ENCODE data around the gene LPP.

The LPP gene

DNA sequence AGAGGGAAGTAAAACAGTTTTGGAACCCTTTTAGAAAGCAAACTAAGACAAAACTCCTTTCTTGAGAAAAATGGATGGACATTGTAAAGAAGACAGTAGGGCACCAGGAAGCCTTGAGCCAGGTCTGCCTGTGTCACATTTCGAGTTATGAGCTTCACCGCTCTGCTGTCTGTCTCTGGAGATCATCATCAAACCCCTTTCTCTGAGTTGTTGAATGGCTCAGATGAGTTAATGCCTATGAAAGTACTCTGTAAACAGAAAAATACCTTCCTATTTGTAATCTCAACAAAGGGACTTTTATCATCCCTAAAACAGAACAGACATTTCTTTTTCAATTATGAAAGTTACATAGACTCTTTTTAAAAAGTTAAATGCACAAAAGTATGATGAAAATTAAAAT lies 145.8 kb downstream of the LPP start:
- Histone ChIP-seq H2AFZ (ENCODE audit: low read length) (no peak overlapping the region), H3K79me2 (ENCODE audit: low read length) (no peaks in the 10 kb centered on the region), H3K4me2 (ENCODE audit: low read depth, low read length) (no peak overlapping the region), H3K4me1 (ENCODE audit: low read length) (no peaks in the 10 kb centered on the region), H3K9ac (ENCODE audit: low read length) (no peak overlapping the region), H4K20me1 (ENCODE audit: insufficient read depth, low read length) (no peaks in the 10 kb centered on the region), H3K9me2 (replicated peaks; ENCODE audit: insufficient read depth, low read length) (no peaks in the 10 kb centered on the region), H3K9me3 (replicated peaks; ENCODE audit: insufficient read depth, low read length) (no peaks in the 10 kb centered on the region), H3K36me3 (replicated peaks; ENCODE audit: insufficient read depth, low read length) (no peaks in the 10 kb centered on the region), H3F3A (ENCODE audit: insufficient read depth, low read length) (no peaks in the 10 kb centered on the region), H3K27me3 (replicated peaks; ENCODE audit: insufficient read depth, low read length) (peaks cover 16% of the 10 kb centered on the region; the same call in 1 of the 2 replicates), H3K27ac (ENCODE audit: low read length) (no peak overlapping the region), H3K4me3 (ENCODE audit: low read length) (no peak overlapping the region)
- no peak for TF ChIP-seq EZH2 (optimal IDR thresholded peaks at IDR 0.05; ENCODE audit: low read depth, low read length)
- TF ChIP-seq, protein P1, sequence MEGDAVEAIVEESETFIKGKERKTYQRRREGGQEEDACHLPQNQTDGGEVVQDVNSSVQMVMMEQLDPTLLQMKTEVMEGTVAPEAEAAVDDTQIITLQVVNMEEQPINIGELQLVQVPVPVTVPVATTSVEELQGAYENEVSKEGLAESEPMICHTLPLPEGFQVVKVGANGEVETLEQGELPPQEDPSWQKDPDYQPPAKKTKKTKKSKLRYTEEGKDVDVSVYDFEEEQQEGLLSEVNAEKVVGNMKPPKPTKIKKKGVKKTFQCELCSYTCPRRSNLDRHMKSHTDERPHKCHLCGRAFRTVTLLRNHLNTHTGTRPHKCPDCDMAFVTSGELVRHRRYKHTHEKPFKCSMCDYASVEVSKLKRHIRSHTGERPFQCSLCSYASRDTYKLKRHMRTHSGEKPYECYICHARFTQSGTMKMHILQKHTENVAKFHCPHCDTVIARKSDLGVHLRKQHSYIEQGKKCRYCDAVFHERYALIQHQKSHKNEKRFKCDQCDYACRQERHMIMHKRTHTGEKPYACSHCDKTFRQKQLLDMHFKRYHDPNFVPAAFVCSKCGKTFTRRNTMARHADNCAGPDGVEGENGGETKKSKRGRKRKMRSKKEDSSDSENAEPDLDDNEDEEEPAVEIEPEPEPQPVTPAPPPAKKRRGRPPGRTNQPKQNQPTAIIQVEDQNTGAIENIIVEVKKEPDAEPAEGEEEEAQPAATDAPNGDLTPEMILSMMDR (IDR thresholded peaks at IDR 0.05; ENCODE audit: low read length), result no peak
- TF ChIP-seq EZH2phosphoT487 (IDR thresholded peaks at IDR 0.05; ENCODE audit: low read length), result no peak
- no peak for DNase-seq

DNA sequence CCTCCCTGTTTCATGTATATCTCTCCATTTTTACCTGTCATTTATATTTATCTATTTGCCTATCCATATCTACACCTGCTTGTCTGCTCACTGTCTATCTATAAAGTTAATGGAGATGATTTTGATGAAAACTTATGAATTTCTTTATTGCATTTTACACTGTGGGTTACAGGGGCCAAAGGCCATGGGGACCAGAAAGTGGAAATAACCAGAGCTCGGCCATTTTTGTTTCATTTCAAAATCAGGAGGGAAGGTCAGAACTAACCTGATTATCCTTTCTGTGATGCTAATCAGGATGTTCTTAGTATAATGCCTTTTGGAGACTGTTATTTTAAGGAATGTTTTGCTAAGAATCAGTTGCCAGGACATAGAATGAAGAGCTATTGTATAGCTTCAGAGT lies 147.2 kb downstream of the LPP start:
- Histone ChIP-seq H4K20me1 (ENCODE audit: insufficient read depth, low read length) (no peaks in the 10 kb centered on the region), H3F3A (ENCODE audit: insufficient read depth, low read length) (no peaks in the 10 kb centered on the region), H3K4me3 (ENCODE audit: low read length) (no peak overlapping the region), H3K9ac (ENCODE audit: low read length) (no peak overlapping the region), H3K27me3 (replicated peaks; ENCODE audit: insufficient read depth, low read length) (peaks cover 23% of the 10 kb centered on the region; the same call in 1 of the 2 replicates), H3K27ac (ENCODE audit: low read length) (no peak overlapping the region), H3K4me1 (ENCODE audit: low read length) (no peaks in the 10 kb centered on the region), H3K4me2 (ENCODE audit: low read depth, low read length) (no peak overlapping the region), H3K36me3 (replicated peaks; ENCODE audit: insufficient read depth, low read length) (no peaks in the 10 kb centered on the region), H3K9me2 (replicated peaks; ENCODE audit: insufficient read depth, low read length) (no peaks in the 10 kb centered on the region), H3K79me2 (ENCODE audit: low read length) (no peaks in the 10 kb centered on the region), H2AFZ (ENCODE audit: low read length) (no peak overlapping the region), H3K9me3 (replicated peaks; ENCODE audit: insufficient read depth, low read length) (no peaks in the 10 kb centered on the region)
- no peak for TF ChIP-seq EZH2phosphoT487 (IDR thresholded peaks at IDR 0.05; ENCODE audit: low read length)
- TF ChIP-seq, protein P1 (IDR thresholded peaks at IDR 0.05; ENCODE audit: low read length), result no peak
- no peak for TF ChIP-seq EZH2 (optimal IDR thresholded peaks at IDR 0.05; ENCODE audit: low read depth, low read length)
- DNase-seq, result no peak

DNA sequence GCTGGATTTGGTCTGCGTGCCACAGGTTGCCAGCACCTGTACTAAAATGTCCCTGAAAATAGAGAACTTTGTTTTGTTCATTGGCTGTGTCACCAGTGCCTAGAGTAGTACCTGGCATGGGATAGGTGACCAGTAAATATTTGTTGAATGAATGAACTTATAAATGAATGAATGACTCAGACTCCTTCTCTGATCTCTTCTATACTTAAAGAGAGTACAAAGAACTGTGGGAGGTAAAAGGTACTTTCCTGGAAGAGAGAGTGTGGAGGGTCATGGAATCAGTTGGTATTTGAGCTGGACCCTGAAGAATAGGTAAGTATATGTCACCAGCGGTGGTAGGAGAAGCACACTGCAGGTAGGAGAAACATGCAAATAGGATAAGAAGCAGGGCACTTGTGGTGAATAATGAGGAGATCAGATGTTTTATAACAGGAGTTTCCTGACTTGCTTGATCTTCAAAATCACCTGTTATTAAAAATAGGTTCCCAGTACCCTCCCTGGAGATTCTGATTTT lies 149.4 kb downstream of the LPP start:
- Histone ChIP-seq H3K4me2 (ENCODE audit: low read depth, low read length) (no peak overlapping the region), H3F3A (ENCODE audit: insufficient read depth, low read length) (no peaks in the 10 kb centered on the region), H3K27ac (ENCODE audit: low read length) (no peak overlapping the region), H3K36me3 (replicated peaks; ENCODE audit: insufficient read depth, low read length) (no peaks in the 10 kb centered on the region), H2AFZ (ENCODE audit: low read length) (no peak overlapping the region), H4K20me1 (ENCODE audit: insufficient read depth, low read length) (no peaks in the 10 kb centered on the region), H3K4me3 (ENCODE audit: low read length) (no peak overlapping the region), H3K79me2 (ENCODE audit: low read length) (no peaks in the 10 kb centered on the region), H3K9me2 (replicated peaks; ENCODE audit: insufficient read depth, low read length) (no peaks in the 10 kb centered on the region), H3K27me3 (replicated peaks; ENCODE audit: insufficient read depth, low read length) (peaks cover 40% of the 10 kb centered on the region), H3K4me1 (ENCODE audit: low read length) (no peaks in the 10 kb centered on the region), H3K9ac (ENCODE audit: low read length) (no peak overlapping the region), H3K9me3 (replicated peaks; ENCODE audit: insufficient read depth, low read length) (no peaks in the 10 kb centered on the region)
- TF ChIP-seq EZH2 (optimal IDR thresholded peaks at IDR 0.05; ENCODE audit: low read depth, low read length), result no peak
- TF ChIP-seq, protein P1 (IDR thresholded peaks at IDR 0.05; ENCODE audit: low read length), result no peak
- DNase-seq, result no peak

All from MM.1S (cell line).